Neural progenitor cell (in vitro differentiated cells): ENCODE results near the gene PRDM15.

ENCODE experiments used
- CTCF ChIP-seq: fragments of 200-600 bp; sonication (generic); IDR thresholded peaks from 2 replicates; pipeline ENCODE4 v1.5.1; 2017; ENCODE audit warnings: antibody characterized with exemption, mild to moderate bottlenecking
- EZH2phosphoT487 ChIP-seq: fragments of 200-600 bp; sonication (generic); IDR thresholded peaks from 2 replicates; pipeline ENCODE4 v1.6.1; 2017; ENCODE audit warnings: antibody characterized with exemption

GRCh38 chr21:41769521-41769920 is 109.6 kb downstream of the PRDM15 start:
- no peak for TF ChIP-seq EZH2phosphoT487
- TF ChIP-seq CTCF, result no peak
